Colonic mucosa (tissue), 4 donors: Measurements from ENCODE around the gene SHISAL1. TPM values are rescaled to one million over a fixed set of nuclear protein-coding genes. Genes with fewer than 3 reads are reported as not detected.

Experiments used
- DNase-seq: peaks from one replicate; pipeline ENCODE4 v3.0.0-alpha.2; 2020
- H3K27ac ChIP-seq: fragments of 200-600 bp; one replicate; pipeline ENCODE4 v1.8.0; 2021
- H3K27me3 ChIP-seq: fragments of 200-600 bp; one replicate; pipeline ENCODE4 v1.8.0; 2021
- H3K36me3 ChIP-seq: fragments of 200-600 bp; one replicate; pipeline ENCODE4 v1.8.0; 2021
- H3K4me1 ChIP-seq: fragments of 200-600 bp; one replicate; pipeline ENCODE4 v1.8.0; 2021; ENCODE audit warnings: mild to moderate bottlenecking
- H3K4me3 ChIP-seq: fragments of 200-600 bp; one replicate; pipeline ENCODE4 v1.8.0; 2021
- H3K9ac ChIP-seq, 2 donors: one replicate each; pipeline ENCODE4 v1.7.0; 2013; ENCODE audit warnings: control low read depth in 2 of 2, low read depth in 2 of 2, low read length in 2 of 2
- H3K9me3 ChIP-seq: fragments of 200-600 bp; one replicate; pipeline ENCODE4 v1.8.0; 2021
- intact Hi-C: fragments of 100-400 bp; cut with DNase I; formaldehyde crosslinking; loops from one replicate; pipeline ENCODE4 v1.14.1; 2022
- total RNA-seq, 2 donors: library from RNA; stranded (reverse); fragmentation: NEBNext Ultra II Directional in 1 of 2; extraction: Animal tissue kit (Norgen Biotek cat#: 25700) in 1 of 2; gene quantifications; one replicate each; pipeline ENCODE4 v1.2.1, GENCODE V29; 2021
- TF ChIP-seq, protein P1 (sequence below): fragments of 200-600 bp; IDR thresholded peaks from one replicate; pipeline ENCODE4 v1.8.0; 2022; ENCODE audit warnings: antibody characterized with exemption, mild to moderate bottlenecking
- donor health status: healthy.
- donor health status: DM: no; HTN: no; CAD: no.
- donor health status: DM: no; HTN: no; CAD: no.

Gene SHISAL1
- total RNA-seq, 2 donors from 2014 or later = 0.27 to 6.6 TPM

GRCh38 chr22:44342347-44342956 lies 29.7 kb upstream of the SHISAL1 start:
- Histone ChIP-seq H3K9me3 (no peaks in the 10 kb centered on the region), H3K36me3 (no peaks in the 10 kb centered on the region), H3K27me3 (no peaks in the 10 kb centered on the region), H3K4me1 (no peaks in the 10 kb centered on the region), H3K9ac (no peak overlapping the region), H3K4me3 (no peak overlapping the region), H3K27ac (peak overlapping the region; percentile 12)
- TF ChIP-seq, protein P1, sequence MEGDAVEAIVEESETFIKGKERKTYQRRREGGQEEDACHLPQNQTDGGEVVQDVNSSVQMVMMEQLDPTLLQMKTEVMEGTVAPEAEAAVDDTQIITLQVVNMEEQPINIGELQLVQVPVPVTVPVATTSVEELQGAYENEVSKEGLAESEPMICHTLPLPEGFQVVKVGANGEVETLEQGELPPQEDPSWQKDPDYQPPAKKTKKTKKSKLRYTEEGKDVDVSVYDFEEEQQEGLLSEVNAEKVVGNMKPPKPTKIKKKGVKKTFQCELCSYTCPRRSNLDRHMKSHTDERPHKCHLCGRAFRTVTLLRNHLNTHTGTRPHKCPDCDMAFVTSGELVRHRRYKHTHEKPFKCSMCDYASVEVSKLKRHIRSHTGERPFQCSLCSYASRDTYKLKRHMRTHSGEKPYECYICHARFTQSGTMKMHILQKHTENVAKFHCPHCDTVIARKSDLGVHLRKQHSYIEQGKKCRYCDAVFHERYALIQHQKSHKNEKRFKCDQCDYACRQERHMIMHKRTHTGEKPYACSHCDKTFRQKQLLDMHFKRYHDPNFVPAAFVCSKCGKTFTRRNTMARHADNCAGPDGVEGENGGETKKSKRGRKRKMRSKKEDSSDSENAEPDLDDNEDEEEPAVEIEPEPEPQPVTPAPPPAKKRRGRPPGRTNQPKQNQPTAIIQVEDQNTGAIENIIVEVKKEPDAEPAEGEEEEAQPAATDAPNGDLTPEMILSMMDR = no peak
- intact Hi-C loops = no loop called here
- DNase-seq = no peak

- TF ChIP-seq, protein P1 = no peak
- Histone ChIP-seq H3K36me3 (no peaks in the 10 kb centered on the region), H3K27me3 (no peaks in the 10 kb centered on the region), H3K9ac (no peak overlapping the region), H3K9me3 (no peaks in the 10 kb centered on the region), H3K27ac (peak overlapping the region; percentile 12), H3K4me3 (no peak overlapping the region), H3K4me1 (no peaks in the 10 kb centered on the region)
- intact Hi-C loops = no loop called here
- no peak for DNase-seq
Measured at GRCh38 chr22:44341431-44342346, 28.9 kb upstream of the SHISAL1 start.

DNA sequence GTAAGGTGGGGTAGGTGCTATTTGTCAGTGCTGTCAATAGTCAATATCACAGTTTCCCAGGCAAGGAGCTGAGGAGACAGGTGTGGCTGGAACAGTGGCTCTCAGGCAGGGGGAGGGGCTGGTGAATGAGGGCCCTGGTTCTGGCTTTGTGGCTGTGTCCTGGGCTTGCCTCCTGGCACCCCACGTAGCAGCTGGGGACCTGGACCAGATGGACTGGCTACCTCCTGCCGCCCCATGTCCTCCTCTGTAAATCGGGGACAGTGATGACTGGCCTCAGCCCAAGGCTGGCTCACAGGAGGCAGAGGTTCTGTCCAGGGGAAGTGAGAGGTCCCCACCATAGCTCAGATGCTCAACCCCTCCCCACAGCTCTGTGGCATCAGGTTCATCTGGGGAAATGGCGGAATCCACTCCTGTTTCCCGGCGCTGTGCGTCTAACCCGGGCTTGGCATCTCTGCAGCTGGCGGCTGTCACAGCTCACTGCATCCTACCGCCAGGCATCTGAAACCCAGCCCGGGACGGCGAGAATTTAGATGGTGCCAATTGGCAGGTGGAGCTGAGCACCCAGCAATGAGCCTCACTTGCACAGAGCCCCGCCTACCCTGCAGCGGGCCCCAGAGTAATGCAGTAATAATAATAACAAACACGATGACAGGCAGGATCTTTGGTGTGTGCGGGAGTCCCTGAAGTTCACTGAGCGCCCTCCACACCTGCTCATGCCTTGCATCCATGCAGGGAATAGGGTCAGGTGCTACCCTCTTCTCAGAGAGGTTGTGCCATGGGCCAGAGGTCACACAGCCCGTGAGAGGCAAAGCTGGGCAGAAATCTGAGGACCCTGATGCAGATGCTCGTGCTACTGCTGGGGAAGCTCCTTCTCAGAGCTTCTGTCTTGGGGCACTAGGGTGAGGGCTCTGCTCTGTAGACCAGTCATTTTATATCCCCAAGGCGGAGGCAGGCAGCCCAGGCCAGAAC lies 27.8 kb upstream of the SHISAL1 start:
- no peak overlapping the region for H3K9ac ChIP-seq
- H3K27ac ChIP-seq = no peak overlapping the region
- DNase-seq = no peak
- H3K4me3 ChIP-seq = no peak overlapping the region
- TF ChIP-seq, protein P1 = no peak
- intact Hi-C loops = no loop called here
- no peaks in the 10 kb centered on the region for H3K27me3 ChIP-seq
- H3K36me3 ChIP-seq = no peaks in the 10 kb centered on the region
- no peaks in the 10 kb centered on the region for H3K9me3 ChIP-seq
- H3K4me1 ChIP-seq = no peaks in the 10 kb centered on the region

GRCh38 chr22:44338906-44339305 lies 26.2 kb upstream of the SHISAL1 start:
- intact Hi-C loops = no loop called here
- Histone ChIP-seq H3K4me3 (no peak overlapping the region), H3K9ac (no peak overlapping the region), H3K9me3 (no peaks in the 10 kb centered on the region), H3K27me3 (no peaks in the 10 kb centered on the region), H3K4me1 (no peaks in the 10 kb centered on the region), H3K36me3 (no peaks in the 10 kb centered on the region), H3K27ac (no peak overlapping the region)
- TF ChIP-seq, protein P1 = no peak
- DNase-seq = no peak

DNA sequence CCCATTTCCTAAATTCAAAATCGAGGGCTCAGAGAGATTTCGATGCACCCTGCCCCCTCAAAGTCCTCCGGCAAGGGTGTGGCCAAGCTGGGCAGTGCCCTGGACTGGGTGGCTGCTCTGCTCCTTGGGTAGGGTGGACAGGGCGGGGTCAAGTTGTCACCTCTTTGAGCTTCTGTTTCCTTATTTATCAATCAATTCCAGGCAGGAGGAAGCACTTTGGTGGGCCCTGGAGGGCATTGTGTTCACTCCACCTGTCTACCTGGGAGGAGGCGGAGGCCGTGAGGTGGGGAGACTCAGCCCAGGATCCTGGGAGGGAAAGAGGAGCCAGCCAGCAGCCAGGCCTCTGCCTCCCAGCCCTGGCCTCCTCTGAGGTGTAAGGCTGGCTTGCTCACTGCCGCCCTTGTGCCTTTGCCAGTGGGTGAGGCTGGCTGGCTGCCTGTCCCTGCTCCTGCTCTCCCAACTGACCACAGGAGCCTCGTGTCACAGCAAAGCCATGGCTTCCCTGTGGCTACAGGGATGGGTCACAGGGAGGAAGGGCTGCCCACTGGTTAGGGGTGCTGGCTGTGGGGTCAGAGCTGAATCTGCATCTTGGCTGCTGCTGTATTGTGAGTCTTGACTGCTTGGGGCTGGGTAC lies 25.5 kb upstream of the SHISAL1 start:
- no peak overlapping the region for H3K9ac ChIP-seq

More for the DNA sequence above, 25.5 kb upstream of the SHISAL1 start:
- no peak for DNase-seq
- TF ChIP-seq, protein P1 = no peak
- Histone ChIP-seq H3K9me3 (no peaks in the 10 kb centered on the region), H3K36me3 (no peaks in the 10 kb centered on the region), H3K27me3 (peaks cover 2% of the 10 kb centered on the region), H3K4me1 (no peaks in the 10 kb centered on the region), H3K4me3 (no peak overlapping the region), H3K27ac (no peak overlapping the region)
- intact Hi-C loops = no loop called here
